HepG2 (cell line): ENCODE data around the gene SYNE2. TPM values are rescaled to one million over a fixed set of nuclear protein-coding genes. Genes with fewer than 3 reads are reported as not detected.

Experiments used
- ATAC-seq: fragments of 200-7000 bp; cut with Tn5 transposase; 3 replicates; pipeline ENCODE4 v1.9.1; 2020; ENCODE audit warnings: mild to moderate bottlenecking, moderate library complexity
- BruUV-seq: library from RNA; stranded (reverse); fragments of 400-500 nt; replicated peaks from 2 replicates; lab custom pipeline; 2021; lab: Mats Ljungman, UMichigan
- CTCF ChIA-PET: fragments of 300-600 bp; formaldehyde crosslinking; extraction: SDS; loops from one replicate; lab custom pipeline; 2021; ENCODE audit warnings: low total read pairs, inconsistent platforms, low intra/inter-chr PET ratio; lab: Yijun Ruan, JAX
- POLR2A ChIA-PET: fragments of 350-600 bp; sonication (Branson Sonifier 250); formaldehyde crosslinking; loops from one replicate; lab custom pipeline; 2020; ENCODE audit warnings: antibody characterized with exemption, inconsistent platforms; lab: Yijun Ruan, JAX
- DNase-seq: peaks from one replicate; pipeline ENCODE4 v3.0.0-alpha.2; 2015; ENCODE audit warnings: low spot score
- FAIRE-seq: peaks from 3 replicates; lab custom pipeline; 2011; peaks lifted over from hg19 to GRCh38; lab: Jason Lieb, UNC
- H2AFZ ChIP-seq: one replicate; pipeline ENCODE4 v1.6.1; 2011; ENCODE audit warnings: low read length, inconsistent platforms
- H3K27ac ChIP-seq: fragments of 300-600 bp; 3 replicates; pipeline ENCODE4 v1.8.0; 2011; ENCODE audit warnings: mixed run types, mild to moderate bottlenecking, mixed read lengths, low read length, inconsistent platforms; ENCODE audit not compliant: insufficient read depth; ENCODE audit errors: extremely low read length
- H3K27me3 ChIP-seq, 2 experiments: fragments of 200-600 bp in 1 of 2; 2 replicates in 1 of 2; 3 replicates in 1 of 2; pipeline versions ENCODE4 v1.6.0 to v1.8.0; 2011; ENCODE audit warnings: low read length in 2 of 2, mild to moderate bottlenecking in 2 of 2, moderate library complexity in 2 of 2, inconsistent platforms in 1 of 2; ENCODE audit not compliant: insufficient read depth in 2 of 2, control insufficient read depth in 1 of 2
- H3K36me3 ChIP-seq, 2 experiments: fragments of 200-600 bp in 1 of 2; replicated peaks in 1 of 2; 2 replicates in 1 of 2; 3 replicates in 1 of 2; pipeline versions ENCODE4 v1.5.1 to v1.8.0; 2011; ENCODE audit warnings: low read length in 2 of 2, inconsistent platforms in 1 of 2; ENCODE audit not compliant: insufficient read depth in 2 of 2, control insufficient read depth in 1 of 2
- H3K4me1 ChIP-seq: 2 replicates; pipeline ENCODE4 v1.5.1; 2012; ENCODE audit warnings: low read length, inconsistent platforms; ENCODE audit not compliant: insufficient read depth
- H3K4me2 ChIP-seq: 2 replicates; pipeline ENCODE4 v1.6.0; 2011; ENCODE audit warnings: low read depth, low read length, inconsistent platforms
- H3K4me3 ChIP-seq, 3 experiments: fragments of 200-600 bp in 1 of 3; sonication (generic), shearing (Covaris generic) in 1 of 3; replicated peaks in 1 of 3; 2 replicates each; pipeline ENCODE4 v1.5.1; 2011 to 2016; ENCODE audit warnings: low read length in 3 of 3, inconsistent platforms in 2 of 3, low read depth in 2 of 3, mild to moderate bottlenecking in 2 of 3, control low read depth in 1 of 3, mixed read lengths in 1 of 3; ENCODE audit not compliant: insufficient read depth in 1 of 3
- H3K79me2 ChIP-seq: one replicate; pipeline ENCODE4 v1.6.1; 2011; ENCODE audit warnings: low read length, inconsistent platforms; ENCODE audit not compliant: insufficient read depth
- H3K9ac ChIP-seq: 2 replicates; pipeline ENCODE4 v1.6.0; 2011; ENCODE audit warnings: mild to moderate bottlenecking, low read depth, low read length, inconsistent platforms; ENCODE audit not compliant: insufficient read depth
- H3K9me3 ChIP-seq: 2 replicates; pipeline ENCODE4 v1.5.1; 2012; ENCODE audit warnings: mild to moderate bottlenecking, low read length
- H4K20me1 ChIP-seq: 2 replicates; pipeline ENCODE4 v1.6.0; 2011; ENCODE audit warnings: inconsistent platforms, mild to moderate bottlenecking, low read length, moderate library complexity; ENCODE audit not compliant: insufficient read depth
- AGO2 ChIP-seq: fragments of 200-400 bp; formaldehyde crosslinking; optimal IDR thresholded peaks from 2 replicates; pipeline ENCODE3; 2017; ENCODE audit warnings: mild to moderate bottlenecking, low read depth, low read length, moderate library complexity
- HDAC2 ChIP-seq: sonication (generic); formaldehyde crosslinking; IDR thresholded peaks from 2 replicates; pipeline ENCODE4 v1.4.0; 2020; ENCODE audit warnings: missing genetic modification reagents
- IRF2 ChIP-seq: IDR thresholded peaks from 2 replicates; pipeline ENCODE4 v1.6.1; 2018; ENCODE audit warnings: missing genetic modification reagents, missing compliant biosample characterization
- NR2C2 ChIP-seq: sonication (generic); formaldehyde crosslinking; IDR thresholded peaks from 2 replicates; pipeline ENCODE4 v1.4.0; 2020; ENCODE audit warnings: missing genetic modification reagents, mild to moderate bottlenecking, moderate library complexity, borderline replicate concordance
- PHB2 ChIP-seq: fragments of 450-650 bp; IDR thresholded peaks from 2 replicates; pipeline ENCODE4 v1.6.1; 2018; ENCODE audit not compliant: partially characterized antibody
- SATB2 ChIP-seq: sonication (generic); formaldehyde crosslinking; IDR thresholded peaks from 2 replicates; pipeline ENCODE4 v1.5.0; 2020; ENCODE audit warnings: missing genetic modification reagents
- THYN1 ChIP-seq: sonication (generic); formaldehyde crosslinking; IDR thresholded peaks from 2 replicates; pipeline ENCODE4 v1.8.1; 2023; ENCODE audit warnings: low read depth, mild to moderate bottlenecking, moderate library complexity, missing genetic modification reagents, borderline replicate concordance
- XRCC5 ChIP-seq: fragments of 200-400 bp; formaldehyde crosslinking; optimal IDR thresholded peaks from 2 replicates; pipeline ENCODE3; 2017; ENCODE audit warnings: mild to moderate bottlenecking, low read length
- ZNF253 ChIP-seq: sonication (generic); formaldehyde crosslinking; IDR thresholded peaks from 2 replicates; pipeline ENCODE4 v1.8.0; 2022; ENCODE audit warnings: mild to moderate bottlenecking, missing genetic modification reagents, borderline replicate concordance
- ZNF510 ChIP-seq: sonication (generic); formaldehyde crosslinking; IDR thresholded peaks from 2 replicates; pipeline ENCODE4 v1.4.0; 2020; ENCODE audit warnings: low read depth, mild to moderate bottlenecking, missing genetic modification reagents
- ZNF562 ChIP-seq: sonication (generic); formaldehyde crosslinking; IDR thresholded peaks from 2 replicates; pipeline ENCODE4 v1.8.0; 2022; ENCODE audit warnings: missing genetic modification reagents, borderline replicate concordance
- ZNF607 ChIP-seq: sonication (generic); formaldehyde crosslinking; IDR thresholded peaks from 2 replicates; pipeline ENCODE4 v1.5.1; 2020; ENCODE audit warnings: missing genetic modification reagents, mild to moderate bottlenecking, borderline replicate concordance
- ZNF724P ChIP-seq: sonication (generic); formaldehyde crosslinking; IDR thresholded peaks from 2 replicates; pipeline ENCODE4 v1.8.0; 2022; ENCODE audit warnings: missing genetic modification reagents, borderline replicate concordance
- WGBS: methylation state at CpG from one replicate; pipeline ENCODE4 v1.1.6; 2017; ENCODE audit warnings: low lambda C conversion rate; 5-methylcytosine and 5-hydroxymethylcytosine counted together
- in situ Hi-C: cut with HindIII; loops from 2 replicates; pipeline ENCODE4 v1.10.0; 2017; ENCODE audit warnings: low pct_unique_long_range_greater_than_20kb; ENCODE audit not compliant: extremely low pct_ligation_motif_present
- intact Hi-C: fragments of 100-400 bp; cut with micrococcal nuclease; formaldehyde crosslinking; loops from one replicate; pipeline ENCODE4 v1.10.0; 2022; ENCODE audit not compliant: unreplicated experiment
- polyA plus RNA-seq, 8 experiments: library from polyadenylated mRNA; depleted of rRNA in 3 of 8; stranded (reverse) in 7 of 8; unstranded in 1 of 8; fragments of >200 nt; fragmentation: Illumina TruSeq in 4 of 8; extraction: Trizol in 4 of 8; gene quantifications; 2 replicates each; pipeline versions ENCODE4 v1.2.1 to v1.2.3, GENCODE V29; 2011 to 2016; ENCODE audit warnings: low read depth in 4 of 8, missing spikeins in 1 of 8, mixed read lengths in 1 of 8; ENCODE audit not compliant: insufficient read depth in 1 of 8
- total RNA-seq, 5 experiments: library from RNA; depleted of rRNA; stranded (reverse); fragments of >200 nt; fragmentation: Illumina TruSeq; extraction: Trizol; gene quantifications; 2 replicates each; pipeline ENCODE4 v1.2.3, GENCODE V29; 2016; ENCODE audit warnings: low read depth in 1 of 5
- TF ChIP-seq, protein P1 (sequence below): sonication (generic); formaldehyde crosslinking; IDR thresholded peaks from 2 replicates; pipeline ENCODE4 v1.5.1; 2020; ENCODE audit warnings: missing genetic modification reagents, mild to moderate bottlenecking, borderline replicate concordance
- TF ChIP-seq, protein P2 (sequence below): sonication (generic); formaldehyde crosslinking; IDR thresholded peaks from 2 replicates; pipeline ENCODE4 v1.8.0; 2022; ENCODE audit warnings: mild to moderate bottlenecking, missing genetic modification reagents
- TF ChIP-seq, protein P3 (sequence below): sonication (generic); formaldehyde crosslinking; IDR thresholded peaks from 2 replicates; pipeline ENCODE4 v1.5.1; 2020; ENCODE audit warnings: missing genetic modification reagents, mild to moderate bottlenecking, borderline replicate concordance

SYNE2 gene
- total and polyA plus RNA-seq, 2 of the 13 experiments (the other 11 are each of a cell fraction or from before 2014, with no cell fraction given), result 6.2 to 13.3 TPM

DNA sequence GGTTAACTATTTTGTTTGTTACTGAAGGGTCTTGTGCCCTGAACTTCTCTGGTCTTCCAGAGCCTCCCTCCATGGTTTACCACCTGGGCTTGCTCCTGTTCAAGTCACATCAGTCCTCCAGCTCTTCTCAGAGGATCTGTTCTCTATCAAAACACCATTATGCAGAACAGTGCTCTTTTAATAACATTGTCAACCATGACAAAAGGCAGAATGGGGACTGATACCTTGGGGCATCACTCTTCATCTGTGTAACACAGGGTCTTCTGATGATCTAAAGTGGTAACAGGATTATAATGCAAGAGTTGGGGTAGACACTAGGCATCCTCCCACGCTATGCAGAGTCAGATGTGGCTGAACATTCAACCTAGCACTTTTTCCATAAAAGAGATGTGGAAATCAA, 403.0 kb downstream of the SYNE2 start:
- POLR2A ChIA-PET, result no interaction called here
- no peak overlapping the region for H3K4me2 ChIP-seq
- no peaks in the 10 kb centered on the region for H3K27me3 ChIP-seq
- H3K36me3 ChIP-seq, result no peaks in the 10 kb centered on the region
- 11% methylated on average over 1 of the region's 1 CpG for WGBS
- DNase-seq, result no peak
- BruUV-seq, result no TSS peak
- no peak overlapping the region for H3K4me3 ChIP-seq
- TF ChIP-seq HDAC2 (CRISPR knock-in tag) (no peak), SATB2 (CRISPR knock-in tag) (no peak), ZNF253 (CRISPR knock-in tag) (no peak), ZNF510 (no peak)
- H2AFZ ChIP-seq, result no peak overlapping the region
- no peak overlapping the region for H3K27ac ChIP-seq
- in situ Hi-C loops, result no loop called here
- no peaks in the 10 kb centered on the region for H4K20me1 ChIP-seq
- no peaks in the 10 kb centered on the region for H3K9me3 ChIP-seq
- FAIRE-seq, result no peak
- H3K4me1 ChIP-seq, result no peaks in the 10 kb centered on the region
- H3K9ac ChIP-seq, result no peak overlapping the region
- ATAC-seq, result no peak
- CTCF ChIA-PET, result no interaction called here
- intact Hi-C loops, result no loop called here
- no peaks in the 10 kb centered on the region for H3K79me2 ChIP-seq

DNA sequence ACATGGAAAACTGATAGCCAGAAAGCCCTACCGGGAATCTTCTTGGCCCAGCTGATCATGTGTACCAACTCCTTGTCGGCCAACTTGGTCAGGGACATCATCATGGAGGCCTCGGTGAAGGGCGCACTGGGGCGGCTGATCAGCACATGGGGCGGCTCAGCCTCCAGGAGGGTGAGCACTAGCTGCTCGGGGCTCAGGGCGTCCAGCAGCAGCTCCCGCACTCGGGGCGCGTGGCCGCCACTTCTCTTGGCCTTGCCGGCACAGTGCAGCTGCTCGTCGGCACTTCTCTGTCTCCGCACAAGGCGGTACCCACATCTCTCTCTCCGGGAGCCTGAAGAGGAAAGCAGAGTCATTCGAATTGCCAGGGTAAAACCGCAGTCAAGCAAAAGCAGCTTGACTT, 407.6 kb downstream of the SYNE2 start:
- no peak for FAIRE-seq
- Histone ChIP-seq H3K4me3 (no peak overlapping the region), H3K4me1 (no peaks in the 10 kb centered on the region), H3K27me3 (no peaks in the 10 kb centered on the region), H3K4me2 (no peak overlapping the region), H3K79me2 (no peaks in the 10 kb centered on the region), H2AFZ (no peak overlapping the region), H4K20me1 (no peaks in the 10 kb centered on the region), H3K27ac (no peak overlapping the region), H3K9ac (no peak overlapping the region), H3K36me3 (no peaks in the 10 kb centered on the region), H3K9me3 (no peaks in the 10 kb centered on the region)
- WGBS, result 87% methylated on average over 15 of the region's 21 CpGs
- ChIA-PET CTCF (no interaction called here), POLR2A (no interaction called here)
- in situ Hi-C loops, result no loop called here
- no TSS peak for BruUV-seq
- intact Hi-C loops, result no loop called here
- DNase-seq, result no peak
- ATAC-seq, result no peak
- TF ChIP-seq, protein P1, sequence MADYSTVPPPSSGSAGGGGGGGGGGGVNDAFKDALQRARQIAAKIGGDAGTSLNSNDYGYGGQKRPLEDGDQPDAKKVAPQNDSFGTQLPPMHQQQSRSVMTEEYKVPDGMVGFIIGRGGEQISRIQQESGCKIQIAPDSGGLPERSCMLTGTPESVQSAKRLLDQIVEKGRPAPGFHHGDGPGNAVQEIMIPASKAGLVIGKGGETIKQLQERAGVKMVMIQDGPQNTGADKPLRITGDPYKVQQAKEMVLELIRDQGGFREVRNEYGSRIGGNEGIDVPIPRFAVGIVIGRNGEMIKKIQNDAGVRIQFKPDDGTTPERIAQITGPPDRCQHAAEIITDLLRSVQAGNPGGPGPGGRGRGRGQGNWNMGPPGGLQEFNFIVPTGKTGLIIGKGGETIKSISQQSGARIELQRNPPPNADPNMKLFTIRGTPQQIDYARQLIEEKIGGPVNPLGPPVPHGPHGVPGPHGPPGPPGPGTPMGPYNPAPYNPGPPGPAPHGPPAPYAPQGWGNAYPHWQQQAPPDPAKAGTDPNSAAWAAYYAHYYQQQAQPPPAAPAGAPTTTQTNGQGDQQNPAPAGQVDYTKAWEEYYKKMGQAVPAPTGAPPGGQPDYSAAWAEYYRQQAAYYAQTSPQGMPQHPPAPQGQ (CRISPR knock-in tag), result no peak
- TF ChIP-seq PHB2 (no peak), THYN1 (CRISPR knock-in tag) (no peak), XRCC5 (no peak), NR2C2 (CRISPR knock-in tag) (no peak), AGO2 (no peak), ZNF562 (CRISPR knock-in tag) (no peak), IRF2 (CRISPR knock-in tag) (no peak), ZNF724P (CRISPR knock-in tag) (no peak), ZNF607 (CRISPR knock-in tag) (no peak)
- TF ChIP-seq, protein P2, sequence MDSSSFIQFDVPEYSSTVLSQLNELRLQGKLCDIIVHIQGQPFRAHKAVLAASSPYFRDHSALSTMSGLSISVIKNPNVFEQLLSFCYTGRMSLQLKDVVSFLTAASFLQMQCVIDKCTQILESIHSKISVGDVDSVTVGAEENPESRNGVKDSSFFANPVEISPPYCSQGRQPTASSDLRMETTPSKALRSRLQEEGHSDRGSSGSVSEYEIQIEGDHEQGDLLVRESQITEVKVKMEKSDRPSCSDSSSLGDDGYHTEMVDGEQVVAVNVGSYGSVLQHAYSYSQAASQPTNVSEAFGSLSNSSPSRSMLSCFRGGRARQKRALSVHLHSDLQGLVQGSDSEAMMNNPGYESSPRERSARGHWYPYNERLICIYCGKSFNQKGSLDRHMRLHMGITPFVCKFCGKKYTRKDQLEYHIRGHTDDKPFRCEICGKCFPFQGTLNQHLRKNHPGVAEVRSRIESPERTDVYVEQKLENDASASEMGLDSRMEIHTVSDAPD (CRISPR knock-in tag), result no peak
- TF ChIP-seq, protein P3, sequence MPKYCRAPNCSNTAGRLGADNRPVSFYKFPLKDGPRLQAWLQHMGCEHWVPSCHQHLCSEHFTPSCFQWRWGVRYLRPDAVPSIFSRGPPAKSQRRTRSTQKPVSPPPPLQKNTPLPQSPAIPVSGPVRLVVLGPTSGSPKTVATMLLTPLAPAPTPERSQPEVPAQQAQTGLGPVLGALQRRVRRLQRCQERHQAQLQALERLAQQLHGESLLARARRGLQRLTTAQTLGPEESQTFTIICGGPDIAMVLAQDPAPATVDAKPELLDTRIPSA, result no peak
